Measurements from ENCODE around the gene RAPGEF1. TPM values are rescaled to one million over a fixed set of nuclear protein-coding genes. Genes with fewer than 3 reads are reported as not detected.

RAPGEF1 gene
- total and polyA plus RNA-seq, 2 donors (not counting 1 experiment from before 2014, with no cell fraction given): 33.3 to 42.8 TPM

DNA sequence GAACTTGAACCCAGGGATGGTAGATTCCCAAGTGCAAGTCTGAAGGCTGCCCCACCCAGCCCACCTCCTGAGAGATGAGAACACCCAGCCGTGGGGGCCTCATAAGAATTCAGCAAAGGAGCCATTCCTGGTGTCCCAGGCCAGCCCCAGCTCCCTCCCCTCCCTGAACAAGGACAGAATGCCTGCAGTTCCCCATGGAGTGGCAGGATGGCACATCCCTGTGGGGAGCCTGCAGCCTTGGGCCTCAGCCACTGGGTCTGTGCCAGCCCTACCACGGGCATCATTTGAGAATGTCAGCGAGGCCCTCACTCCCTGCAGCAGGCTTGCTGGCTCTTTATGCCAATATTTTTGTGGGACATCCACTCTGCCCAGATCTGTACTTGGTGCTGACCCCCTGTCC lies 36.2 kb upstream of the RAPGEF1 start:
- Histone ChIP-seq H3K79me2 (ENCODE audit: control insufficient read depth, insufficient read depth, low read length) (no peaks in the 10 kb centered on the region), H4K20me1 (ENCODE audit: control insufficient read depth, extremely low read depth, insufficient read depth, low read length) (no peaks in the 10 kb centered on the region), H3K4me2 (ENCODE audit: extremely low read depth, insufficient read depth, low read length) (no peak overlapping the region), H3K36me3 (ENCODE audit: control insufficient read depth, insufficient read depth, low read length) (no peaks in the 10 kb centered on the region), H3K9ac (ENCODE audit: insufficient read depth, low read length) (no peak overlapping the region), H3K4me1 (ENCODE audit: control insufficient read depth, extremely low read depth, insufficient read depth, low read length) (no peaks in the 10 kb centered on the region), H3K9me3 (ENCODE audit: control insufficient read depth, insufficient read depth, low read depth, low read length) (no peaks in the 10 kb centered on the region), H3K27ac (ENCODE audit: insufficient read depth, low read length) (no peak overlapping the region), H2AFZ (ENCODE audit: low read length) (no peak overlapping the region), H3K27me3 (ENCODE audit: control insufficient read depth, insufficient read depth, low read length) (peaks cover 2% of the 10 kb centered on the region), H3K4me3 (replicated peaks in 1 of 4; ENCODE audit: control extremely low read depth in 1 of 4, insufficient read depth in 1 of 4, low read depth in 3 of 4, low read length in 4 of 4) (no peak overlapping the region)
- no peak for DNase-seq (ENCODE audit: low read depth in 2 of 2)
- TF ChIP-seq CTCF (conservative IDR thresholded peaks at IDR 0.05 in 1 of 2, IDR thresholded peaks at IDR 0.05 in 1 of 2; ENCODE audit: low read depth in 1 of 2, low read length in 2 of 2) (no peak), EZH2 (IDR thresholded peaks at IDR 0.05; ENCODE audit: low read length, missing control alignments) (no peak)

GRCh38 chr9:131774636-131775035 lies 34.8 kb upstream of the RAPGEF1 start:
- H3K9me3 ChIP-seq (ENCODE audit: control insufficient read depth, insufficient read depth, low read depth, low read length): no peaks in the 10 kb centered on the region
- H3K9ac ChIP-seq (ENCODE audit: insufficient read depth, low read length): no peak overlapping the region
- TF ChIP-seq EZH2 (IDR thresholded peaks at IDR 0.05; ENCODE audit: low read length, missing control alignments) (no peak), CTCF (conservative IDR thresholded peaks at IDR 0.05 in 1 of 2, IDR thresholded peaks at IDR 0.05 in 1 of 2; ENCODE audit: low read depth in 1 of 2, low read length in 2 of 2) (no peak)
- no peak for DNase-seq (ENCODE audit: low read depth in 2 of 2)
- H3K4me3 ChIP-seq (replicated peaks in 1 of 4; ENCODE audit: control extremely low read depth in 1 of 4, insufficient read depth in 1 of 4, low read depth in 3 of 4, low read length in 4 of 4): no peak overlapping the region
- no peaks in the 10 kb centered on the region for H3K4me1 ChIP-seq (ENCODE audit: control insufficient read depth, extremely low read depth, insufficient read depth, low read length)
- H2AFZ ChIP-seq (ENCODE audit: low read length): no peak overlapping the region
- H3K4me2 ChIP-seq (ENCODE audit: extremely low read depth, insufficient read depth, low read length): no peak overlapping the region
- no peak overlapping the region for H3K27ac ChIP-seq (ENCODE audit: insufficient read depth, low read length)
- no peaks in the 10 kb centered on the region for H4K20me1 ChIP-seq (ENCODE audit: control insufficient read depth, extremely low read depth, insufficient read depth, low read length)
- no peaks in the 10 kb centered on the region for H3K79me2 ChIP-seq (ENCODE audit: control insufficient read depth, insufficient read depth, low read length)
- H3K36me3 ChIP-seq (ENCODE audit: control insufficient read depth, insufficient read depth, low read length): no peaks in the 10 kb centered on the region
- peaks cover 6% of the 10 kb centered on the region for H3K27me3 ChIP-seq (ENCODE audit: control insufficient read depth, insufficient read depth, low read length)

DNA sequence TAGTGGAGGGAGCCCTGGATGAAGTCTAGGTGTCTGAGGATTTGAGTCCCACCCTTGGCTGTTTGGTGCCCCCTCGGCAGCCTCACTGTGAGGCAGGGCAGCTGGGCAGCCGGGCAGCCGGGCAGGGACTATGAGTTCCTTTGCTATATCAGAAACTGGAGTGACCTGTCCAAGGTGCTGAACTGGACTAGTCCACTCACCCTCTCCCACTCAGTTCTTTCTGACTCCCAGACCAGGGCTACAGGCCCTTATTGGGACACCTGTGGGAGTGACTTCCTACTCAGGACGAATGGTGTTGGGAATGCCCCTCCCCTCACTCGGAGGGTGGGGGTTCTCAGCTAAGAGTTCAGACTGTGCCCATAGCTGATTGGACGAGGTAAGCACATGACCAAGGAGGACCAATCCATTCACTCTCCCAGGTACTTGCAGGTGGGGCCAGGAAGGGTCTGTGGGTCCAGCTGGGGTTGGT lies 34.1 kb upstream of the RAPGEF1 start:
- H3K9ac ChIP-seq (ENCODE audit: insufficient read depth, low read length): no peak overlapping the region
- H3K27me3 ChIP-seq (ENCODE audit: control insufficient read depth, insufficient read depth, low read length): peaks cover 6% of the 10 kb centered on the region
- H3K27ac ChIP-seq (ENCODE audit: insufficient read depth, low read length): no peak overlapping the region
- no peaks in the 10 kb centered on the region for H3K36me3 ChIP-seq (ENCODE audit: control insufficient read depth, insufficient read depth, low read length)
- H4K20me1 ChIP-seq (ENCODE audit: control insufficient read depth, extremely low read depth, insufficient read depth, low read length): no peaks in the 10 kb centered on the region
- DNase-seq (ENCODE audit: low read depth in 2 of 2): peak; percentile 53 to 72
- no peak overlapping the region for H3K4me2 ChIP-seq (ENCODE audit: extremely low read depth, insufficient read depth, low read length)
- H2AFZ ChIP-seq (ENCODE audit: low read length): no peak overlapping the region
- no peaks in the 10 kb centered on the region for H3K9me3 ChIP-seq (ENCODE audit: control insufficient read depth, insufficient read depth, low read depth, low read length)
- TF ChIP-seq EZH2 (IDR thresholded peaks at IDR 0.05; ENCODE audit: low read length, missing control alignments) (no peak), CTCF (conservative IDR thresholded peaks at IDR 0.05 in 1 of 2, IDR thresholded peaks at IDR 0.05 in 1 of 2; ENCODE audit: low read depth in 1 of 2, low read length in 2 of 2) (no peak)
- H3K4me1 ChIP-seq (ENCODE audit: control insufficient read depth, extremely low read depth, insufficient read depth, low read length): no peaks in the 10 kb centered on the region
- no peak overlapping the region for H3K4me3 ChIP-seq (replicated peaks in 1 of 4; ENCODE audit: control extremely low read depth in 1 of 4, insufficient read depth in 1 of 4, low read depth in 3 of 4, low read length in 4 of 4)
- no peaks in the 10 kb centered on the region for H3K79me2 ChIP-seq (ENCODE audit: control insufficient read depth, insufficient read depth, low read length)

Measured in fibroblast of lung (primary cell).